ENCODE data around the gene SMARCB1.

Gene SMARCB1

DNA sequence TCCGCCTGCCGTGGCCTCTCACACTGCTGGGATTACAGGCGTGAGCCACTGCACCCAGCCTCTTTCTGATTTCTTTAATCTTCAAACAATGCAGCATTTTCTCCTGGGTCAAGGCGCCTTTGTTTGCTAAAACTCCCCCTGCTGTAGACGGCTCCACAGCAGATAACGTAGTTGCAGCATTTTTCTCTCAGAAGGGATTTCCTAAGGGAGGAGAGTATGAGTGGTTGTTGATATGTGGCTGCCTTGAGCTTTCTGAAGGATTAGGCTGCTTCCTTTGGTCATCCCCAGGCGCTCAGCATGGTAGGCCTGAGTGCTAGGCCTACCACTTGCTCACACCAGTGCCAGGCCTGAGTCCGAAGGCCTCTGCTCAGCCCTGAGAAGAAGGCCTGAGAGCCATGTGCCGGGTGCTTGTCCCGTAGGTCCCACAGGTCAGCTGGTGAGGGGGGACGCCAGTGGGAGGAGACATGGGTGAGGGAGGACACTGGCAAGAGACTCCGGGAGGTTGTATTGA, 18.1 kb downstream of the SMARCB1 start:
- DNase-seq: no peak

DNA sequence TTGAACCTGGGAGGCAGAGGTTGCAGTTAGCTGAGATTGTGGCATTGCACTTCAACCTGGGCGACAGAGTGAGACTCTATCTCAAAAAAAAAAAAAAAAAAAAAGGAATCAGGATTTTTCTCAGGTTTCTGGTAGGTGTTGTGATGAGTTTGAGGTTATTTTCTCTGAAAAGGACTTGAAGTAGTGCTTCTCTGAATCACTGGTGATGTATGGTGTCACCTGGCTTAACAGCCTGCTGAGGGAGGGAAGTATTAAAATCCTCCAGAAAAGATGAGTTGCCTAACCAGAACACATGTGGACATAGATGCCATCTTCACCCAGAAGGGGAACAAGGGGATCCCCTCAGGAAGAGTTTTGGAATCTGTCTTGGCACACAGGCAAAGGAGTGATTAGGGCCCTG, 20.1 kb downstream of the SMARCB1 start:
- DNase-seq: no peak

DNA sequence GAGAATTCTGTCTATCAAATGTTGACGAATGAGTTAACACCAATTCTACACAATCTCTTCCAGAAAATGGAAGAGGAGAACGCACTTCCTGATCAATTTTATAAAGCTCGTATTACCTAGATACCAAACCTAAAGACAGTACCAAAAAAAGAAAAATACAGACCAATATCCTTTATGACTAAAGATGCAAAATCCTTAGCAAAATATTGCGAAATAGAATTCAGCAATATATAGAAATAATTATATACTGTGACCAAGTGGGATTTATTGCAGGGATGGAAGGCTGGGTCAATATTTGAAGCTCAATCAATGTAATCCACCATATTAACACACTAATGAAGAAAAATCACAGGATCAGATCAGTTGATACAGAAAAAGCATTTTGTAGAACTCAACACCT, 25.6 kb downstream of the SMARCB1 start:
- no peak for DNase-seq

DNA sequence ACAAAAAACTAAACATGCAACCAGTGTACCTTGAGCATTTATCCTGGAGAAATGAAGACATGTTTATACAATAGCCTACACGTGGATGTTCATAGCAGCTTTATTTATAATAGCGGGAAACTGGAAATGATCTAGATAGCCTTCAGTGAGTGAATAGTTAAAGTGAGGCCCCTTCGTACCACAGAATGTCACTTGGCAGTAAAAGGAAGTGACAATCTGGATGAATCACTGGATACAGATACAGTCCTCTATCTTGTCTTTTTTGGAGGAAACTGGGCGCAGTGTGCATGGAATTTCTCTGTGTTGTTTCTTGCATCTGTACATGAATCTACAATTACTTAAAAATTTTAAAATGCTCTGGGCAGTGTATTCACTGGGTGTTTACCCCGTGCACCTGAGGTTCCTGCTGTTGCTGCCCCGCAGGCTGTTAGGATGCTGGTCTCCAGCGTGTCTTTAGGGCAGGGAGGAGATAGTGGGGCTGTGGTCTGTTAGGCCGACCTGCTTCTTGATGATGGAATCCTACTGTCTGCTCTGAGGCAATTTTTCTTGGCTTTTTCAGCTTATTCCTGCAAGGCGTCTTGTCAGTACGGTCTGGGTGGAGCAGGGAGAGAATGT, 28.9 kb downstream of the SMARCB1 start:
- DNase-seq: no peak

DNA sequence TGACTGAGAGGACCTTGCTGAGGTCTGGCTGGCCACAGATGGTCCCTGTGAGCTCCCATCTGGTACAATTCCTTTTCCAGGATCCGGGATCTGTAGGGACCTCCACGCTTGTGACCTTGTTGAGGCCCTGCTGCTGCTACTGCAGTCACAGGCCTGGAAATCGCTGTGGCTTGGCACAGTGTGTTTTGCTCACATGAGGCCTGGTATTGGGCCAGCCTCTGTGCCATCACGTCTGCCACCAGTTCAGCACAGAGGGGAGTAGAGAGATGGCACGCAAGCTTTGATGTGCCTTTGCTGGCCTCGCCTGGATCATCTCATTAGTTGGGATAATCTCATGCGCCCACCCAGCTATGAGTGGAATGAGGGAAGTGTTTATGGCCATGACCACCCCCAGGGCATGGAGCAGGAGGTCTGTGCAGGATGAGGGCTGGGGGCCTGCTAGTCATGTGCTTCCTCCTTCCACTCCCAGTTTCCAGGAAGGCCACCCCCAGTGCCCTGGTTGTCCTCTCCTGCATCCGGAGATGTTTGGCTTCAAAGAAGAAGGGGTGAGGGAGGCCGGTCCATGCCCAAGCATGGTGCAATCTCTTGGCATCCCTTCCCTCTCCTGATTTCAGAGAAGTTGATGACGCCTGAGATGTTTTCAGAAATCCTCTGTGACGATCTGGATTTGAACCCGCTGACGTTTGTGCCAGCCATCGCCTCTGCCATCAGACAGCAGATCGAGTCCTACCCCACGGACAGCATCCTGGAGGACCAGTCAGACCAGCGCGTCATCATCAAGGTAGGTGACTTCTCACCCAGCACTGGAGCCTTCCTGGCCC, 29.6 kb downstream of the SMARCB1 start:
- DNase-seq: no peak

DNA sequence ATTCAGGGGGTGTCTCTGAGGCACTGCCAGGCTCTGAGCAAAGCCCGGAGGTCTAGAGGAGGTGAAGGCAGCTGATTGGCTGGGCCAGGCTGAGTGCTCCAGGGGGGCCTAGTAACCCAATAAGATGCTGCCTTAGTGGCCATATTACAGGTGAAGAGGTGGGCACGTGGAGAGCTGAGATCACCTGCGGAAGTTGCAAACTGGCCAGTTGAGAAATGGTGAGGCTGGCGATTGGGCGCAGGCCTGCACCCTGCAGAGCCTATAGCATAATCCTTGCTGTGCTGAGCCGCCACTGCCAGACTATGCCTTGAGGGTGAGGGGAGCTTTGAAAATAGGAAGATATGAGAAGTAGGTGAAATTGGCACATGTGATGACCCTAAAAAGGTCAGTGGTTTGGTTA, 30.4 kb downstream of the SMARCB1 start:
- DNase-seq: no peak

DNA sequence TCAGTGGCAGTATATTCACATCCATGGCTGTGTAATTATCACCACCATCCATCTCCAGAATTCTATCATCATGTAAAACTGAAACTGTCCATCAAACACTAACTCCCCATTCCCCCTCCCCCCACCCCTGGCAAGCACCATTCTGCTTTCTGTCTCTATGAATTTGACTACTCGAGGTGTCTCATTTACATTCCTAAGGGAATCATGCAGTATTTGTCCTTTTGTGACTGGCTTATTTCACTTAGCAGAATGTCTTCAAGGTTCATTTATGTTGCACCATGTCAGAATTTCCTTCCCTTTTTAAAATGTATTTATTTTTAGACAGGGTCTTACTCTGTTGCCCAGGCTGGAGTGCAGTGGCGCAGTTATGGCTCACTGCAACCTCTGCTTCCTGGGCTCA, 31.8 kb downstream of the SMARCB1 start:
- no peak for DNase-seq

DNA sequence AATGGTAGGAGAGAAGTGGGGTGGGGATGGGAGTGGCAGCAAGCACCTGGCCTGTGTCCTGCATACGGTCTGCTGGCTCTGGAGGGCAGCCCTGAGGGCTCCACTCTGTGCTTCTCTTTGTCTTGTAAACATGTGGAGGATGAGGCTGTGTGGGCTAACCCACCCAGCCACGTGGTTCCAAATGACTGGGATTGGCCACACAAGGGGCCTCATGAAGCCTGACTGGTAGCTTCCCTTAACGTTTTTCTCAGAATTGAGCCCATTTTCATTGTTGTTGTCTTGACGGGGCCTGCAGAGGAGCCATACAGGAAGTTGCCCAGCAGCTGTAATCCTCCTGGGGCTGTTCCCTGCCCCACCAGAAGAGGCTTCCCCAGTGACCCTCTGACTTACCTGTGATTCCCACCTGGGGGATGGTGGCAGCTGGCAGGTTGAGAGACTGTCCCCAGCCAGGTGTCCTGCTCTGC, 34.0 kb downstream of the SMARCB1 start:
- no peak for DNase-seq

DNA sequence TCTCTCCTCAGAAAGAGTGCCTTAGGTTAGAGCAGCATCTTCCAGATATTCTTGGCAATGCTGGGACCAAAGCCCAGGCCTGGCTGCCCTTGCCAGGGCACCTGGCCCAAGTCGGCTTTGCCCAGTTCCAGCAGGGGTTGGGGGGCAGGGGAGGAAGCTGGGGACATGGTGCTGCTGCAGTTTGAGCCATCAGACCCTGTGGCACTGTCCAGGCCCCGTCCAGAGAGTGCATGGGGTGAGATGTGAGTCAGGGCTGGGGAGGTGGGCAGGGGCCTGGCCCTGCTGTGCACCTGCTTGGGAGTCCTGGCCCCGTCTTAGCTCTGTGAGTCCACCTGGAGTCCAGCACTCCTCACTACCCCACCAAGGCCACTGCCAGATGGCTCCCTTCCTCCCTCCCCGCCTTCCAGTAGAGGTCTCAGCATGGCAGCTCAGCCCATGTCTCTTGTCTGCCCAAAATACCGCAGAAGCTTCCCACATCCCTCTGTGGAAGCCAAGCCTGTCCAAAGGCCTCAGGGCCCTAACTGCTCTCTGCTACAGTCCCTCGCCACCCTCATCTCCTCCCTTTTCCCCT, 35.4 kb downstream of the SMARCB1 start:
- DNase-seq: no peak

DNA sequence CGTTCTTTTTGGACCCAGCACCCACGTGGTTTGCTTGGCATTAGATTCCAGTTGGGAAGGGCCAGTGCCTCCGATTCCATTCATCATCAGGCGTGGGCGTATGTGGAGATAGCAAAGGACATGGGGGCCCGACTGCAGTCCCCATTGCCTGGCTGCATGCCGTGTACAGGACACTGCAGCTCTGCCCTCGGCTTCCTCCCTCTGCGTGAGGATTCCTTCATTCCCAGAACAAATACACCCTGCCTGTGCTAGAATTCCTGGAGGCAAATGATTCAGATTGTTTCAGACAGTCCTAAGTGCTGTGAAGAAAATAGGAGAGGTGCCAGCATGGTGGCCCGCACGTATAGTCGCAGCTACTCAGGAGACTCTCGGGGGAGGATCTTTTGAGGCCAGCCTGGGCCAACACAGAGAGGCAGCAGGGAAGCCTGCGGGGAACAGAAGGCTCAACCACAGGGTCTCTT, 36.6 kb downstream of the SMARCB1 start:
- no peak for DNase-seq

DNA sequence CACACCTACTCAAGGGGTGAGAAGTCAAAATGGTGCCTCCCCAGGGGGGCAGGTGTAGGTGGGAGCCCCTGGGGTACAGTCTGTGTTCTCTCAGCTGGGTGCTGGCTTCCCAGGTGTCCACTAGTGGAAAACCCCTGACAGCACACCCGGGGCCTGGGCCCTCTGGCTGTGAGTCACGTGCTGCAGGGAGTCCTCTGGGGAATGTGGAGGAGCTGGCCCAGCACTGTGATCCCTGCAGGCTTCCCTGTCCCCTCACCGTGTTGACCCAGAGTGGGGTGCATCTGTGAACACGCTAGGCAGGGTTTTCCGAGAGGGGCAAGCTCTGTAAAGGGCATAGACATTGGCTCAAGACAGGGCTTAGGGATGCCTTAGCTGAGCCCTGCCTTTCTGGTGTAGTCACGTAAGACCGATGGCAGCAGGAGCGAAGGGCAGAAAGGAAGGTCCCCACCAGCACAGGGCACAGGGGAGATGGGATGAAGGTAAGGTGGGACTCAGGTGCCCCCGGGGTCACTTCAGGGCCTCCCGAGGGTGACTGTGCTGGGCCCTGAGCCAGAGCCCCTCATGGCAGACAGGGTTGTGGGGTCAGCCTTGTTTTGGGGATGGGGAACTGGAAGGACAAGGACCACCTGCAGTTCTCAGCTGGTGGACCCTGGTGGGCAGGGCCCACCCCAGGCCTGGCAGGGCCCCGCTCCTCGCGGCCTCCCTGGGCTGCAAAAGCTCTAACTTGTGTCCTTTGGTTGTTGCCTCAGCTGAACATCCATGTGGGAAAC, 37.9 kb downstream of the SMARCB1 start:
- no peak for DNase-seq

DNA sequence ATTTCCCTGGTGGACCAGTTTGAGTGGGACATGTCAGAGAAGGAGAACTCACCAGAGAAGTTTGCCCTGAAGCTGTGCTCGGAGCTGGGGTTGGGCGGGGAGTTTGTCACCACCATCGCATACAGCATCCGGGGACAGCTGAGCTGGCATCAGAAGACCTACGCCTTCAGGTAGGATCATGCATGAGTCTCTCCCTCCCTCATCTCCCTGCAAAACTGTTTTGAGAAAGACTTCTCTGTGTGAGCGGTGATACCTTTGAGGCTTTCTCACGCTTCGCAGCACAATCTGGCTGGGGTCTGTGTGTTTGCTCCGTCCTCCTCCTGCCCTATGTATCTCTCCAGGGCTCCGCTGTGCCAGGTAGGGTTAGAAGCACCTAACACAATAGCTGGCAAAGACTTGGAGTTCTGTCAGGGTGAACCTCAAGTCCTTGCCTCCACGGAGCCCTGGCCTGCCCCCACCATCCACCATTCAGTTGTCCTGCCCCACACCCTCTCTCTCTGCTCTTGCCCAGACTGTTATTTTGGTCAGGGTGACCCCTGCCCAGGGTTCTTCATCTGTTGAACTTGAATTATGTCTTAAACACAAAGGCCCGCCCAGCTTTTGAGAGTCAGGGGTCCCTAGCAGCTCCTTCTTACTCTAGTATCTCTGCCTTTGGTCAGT, 38.6 kb downstream of the SMARCB1 start:
- DNase-seq: no peak

DNA sequence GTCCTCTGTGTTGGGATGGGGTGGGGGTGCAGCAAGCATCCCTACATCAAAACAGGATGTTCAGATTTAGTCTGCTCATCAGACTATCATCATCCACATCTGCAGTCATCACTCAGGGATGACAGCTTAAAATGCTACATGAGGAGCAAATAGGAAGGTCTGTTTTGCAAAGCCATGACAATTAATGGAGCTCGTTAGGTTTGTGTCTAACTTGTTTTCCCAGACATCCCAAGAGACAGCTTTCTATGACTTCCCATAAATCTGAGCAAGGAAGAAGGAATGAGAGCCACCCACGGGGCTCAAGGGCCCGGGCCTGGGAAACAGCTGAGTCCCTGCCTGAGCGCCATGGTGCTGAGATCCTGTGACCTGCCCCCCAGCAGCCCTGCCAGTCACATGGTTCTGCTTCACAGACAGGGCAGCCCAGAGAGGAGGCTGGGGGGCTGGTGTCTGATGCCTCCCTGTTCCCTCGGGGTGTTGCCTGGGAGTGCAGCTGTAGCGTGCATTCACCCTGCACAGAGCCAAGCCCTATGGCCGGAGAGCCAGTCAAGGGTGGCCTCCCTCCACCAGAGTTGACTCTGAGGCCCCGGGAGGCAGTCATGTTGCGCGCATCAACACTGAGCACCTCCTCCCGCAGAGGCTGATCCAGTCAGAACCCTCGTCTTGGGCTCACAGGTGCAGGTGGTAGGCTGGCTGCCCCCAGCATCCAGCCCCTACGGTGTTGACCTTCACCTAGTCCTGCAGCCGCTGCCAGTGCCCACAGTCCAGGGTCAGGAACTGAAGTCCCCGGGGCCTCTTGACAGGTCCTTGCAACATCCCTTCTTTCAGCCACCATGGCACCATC, 40.0 kb downstream of the SMARCB1 start:
- DNase-seq: no peak

DNA sequence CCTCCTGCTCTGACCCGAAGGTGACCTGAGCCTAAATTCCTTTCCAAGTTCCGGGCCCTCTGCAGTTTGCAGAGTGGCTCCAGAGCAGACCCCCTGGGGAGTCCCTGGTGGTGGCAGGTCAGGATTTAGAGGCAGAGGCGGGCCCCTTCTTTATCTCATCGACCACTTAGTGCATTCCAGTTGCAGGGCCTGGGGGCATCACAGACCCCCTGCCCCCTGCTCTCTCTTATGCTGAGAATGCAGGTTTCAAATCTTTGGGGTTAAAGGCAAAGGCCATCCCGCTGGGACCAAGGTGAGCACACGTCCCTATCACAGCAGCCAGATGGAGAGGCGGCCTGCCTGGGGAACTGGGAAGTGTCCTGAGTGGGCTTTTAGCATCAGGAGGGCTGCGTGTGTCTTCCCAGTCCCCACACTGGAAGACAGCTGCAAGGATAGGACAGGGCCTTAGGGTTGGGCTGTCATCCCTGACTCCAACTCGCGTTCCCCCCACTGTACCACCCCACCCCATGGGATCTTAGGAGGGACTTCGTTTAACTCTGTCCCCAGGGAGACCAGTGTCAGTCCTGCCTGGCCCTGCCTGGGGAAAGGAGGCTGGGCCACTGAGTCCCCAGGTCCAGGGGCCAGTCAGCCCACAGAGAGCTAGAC, 40.7 kb downstream of the SMARCB1 start:
- no peak for DNase-seq

DNA sequence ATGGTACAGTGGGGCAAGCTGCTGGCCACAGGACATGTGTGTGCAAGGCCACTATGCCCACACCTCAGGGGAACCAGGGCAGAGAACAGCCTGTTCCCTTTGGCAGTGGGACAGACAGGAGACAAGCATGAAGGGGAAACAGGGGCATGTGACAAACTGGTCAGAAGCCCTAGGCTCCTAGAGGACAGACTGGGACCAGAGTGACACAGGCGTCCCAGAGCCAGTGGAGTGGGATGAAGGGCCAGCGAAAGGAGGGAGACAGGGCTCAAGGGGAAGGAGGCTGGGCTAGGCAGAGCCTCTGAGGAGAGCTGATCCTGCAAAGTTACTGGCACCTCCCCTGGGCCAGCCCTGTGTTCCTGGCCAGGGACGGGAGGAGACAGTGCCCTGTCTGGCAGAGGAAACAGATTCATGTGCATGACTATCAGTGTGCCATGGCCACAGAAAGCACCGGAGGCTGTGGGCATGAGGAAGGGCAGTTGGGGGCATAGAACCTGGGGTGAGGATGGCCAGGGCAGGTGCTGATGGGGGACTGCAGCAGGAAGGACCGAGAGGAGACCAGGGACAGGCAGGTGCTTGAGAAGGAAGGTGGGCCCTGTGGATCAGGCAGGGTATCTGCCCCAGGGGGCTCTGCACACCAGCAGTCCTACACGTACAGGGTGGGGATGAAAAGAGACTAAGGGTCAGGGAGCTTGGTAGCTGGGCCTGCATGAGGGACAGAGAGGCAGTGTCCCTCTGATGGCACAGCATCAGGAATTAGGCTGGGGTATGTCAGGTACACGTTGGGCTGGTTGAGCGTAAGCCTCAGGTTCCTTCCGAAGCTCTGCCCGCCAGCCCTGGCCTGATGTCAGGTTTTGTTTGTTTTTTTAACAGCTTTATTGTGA, 42.3 kb downstream of the SMARCB1 start:
- DNase-seq: no peak

DNA sequence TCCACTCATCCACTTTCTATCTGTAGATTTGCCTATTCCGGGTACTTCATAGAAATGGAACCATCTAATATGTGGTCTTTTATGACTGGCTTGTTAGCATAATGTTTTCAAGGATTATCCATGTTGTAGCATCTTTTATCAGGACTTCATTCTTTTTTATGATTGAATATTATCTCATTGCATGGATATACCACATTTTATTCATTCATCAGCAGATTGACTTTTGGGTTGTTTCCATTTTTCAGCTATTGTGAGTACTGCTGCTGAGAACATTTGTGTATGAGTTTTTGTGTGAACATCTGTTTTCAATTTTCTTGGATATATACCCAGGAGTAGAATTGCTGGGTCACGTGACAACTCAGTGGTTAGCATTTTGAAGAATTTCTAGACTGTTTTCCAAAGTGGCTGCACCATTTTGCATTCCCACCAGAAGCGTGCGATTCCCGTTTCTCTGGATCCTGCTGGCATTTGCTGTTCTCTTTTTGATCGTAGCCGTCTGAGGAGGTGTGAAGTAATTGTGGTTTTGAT, 43.1 kb downstream of the SMARCB1 start:
- no peak for DNase-seq

DNA sequence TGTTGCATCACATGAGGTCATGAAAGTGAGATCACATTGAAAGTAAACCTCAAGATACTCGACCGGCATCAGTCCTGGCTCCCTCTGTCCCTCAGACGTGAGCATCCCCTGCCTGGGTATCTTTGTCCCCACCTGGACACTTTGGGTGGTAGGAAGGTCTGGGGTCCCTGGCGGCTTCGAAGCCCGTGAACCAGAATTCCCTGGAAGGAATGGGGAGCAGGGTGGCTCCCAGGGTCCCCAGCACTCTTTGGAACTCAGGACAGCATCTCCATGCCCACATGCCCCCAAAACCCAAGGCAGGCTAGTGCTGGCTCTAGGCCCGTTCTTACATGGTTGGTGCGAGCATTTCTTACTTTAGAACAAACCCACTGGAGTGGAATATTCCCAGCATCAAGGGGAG, 44.5 kb downstream of the SMARCB1 start:
- DNase-seq: no peak

DNA sequence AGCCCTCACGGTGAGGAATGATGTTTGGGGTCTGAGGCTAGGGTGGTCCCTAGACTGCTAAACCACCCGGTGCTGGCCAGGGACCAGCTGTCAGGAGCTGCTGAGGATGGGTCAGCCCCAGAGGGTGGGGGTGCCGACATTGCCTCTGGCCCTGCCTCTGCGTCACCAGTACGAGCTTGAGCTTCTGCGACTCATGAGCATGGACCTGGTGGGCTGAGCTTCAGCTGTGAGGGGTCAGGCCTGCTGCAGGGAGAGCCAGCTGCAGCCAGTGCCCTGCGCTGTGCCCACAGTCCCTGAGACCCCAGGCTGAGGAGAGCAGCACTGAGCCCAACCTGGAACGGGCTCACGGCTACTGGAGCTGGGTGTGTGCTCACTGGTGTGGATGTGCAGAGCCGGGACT, 45.0 kb downstream of the SMARCB1 start:
- DNase-seq: no peak

DNA sequence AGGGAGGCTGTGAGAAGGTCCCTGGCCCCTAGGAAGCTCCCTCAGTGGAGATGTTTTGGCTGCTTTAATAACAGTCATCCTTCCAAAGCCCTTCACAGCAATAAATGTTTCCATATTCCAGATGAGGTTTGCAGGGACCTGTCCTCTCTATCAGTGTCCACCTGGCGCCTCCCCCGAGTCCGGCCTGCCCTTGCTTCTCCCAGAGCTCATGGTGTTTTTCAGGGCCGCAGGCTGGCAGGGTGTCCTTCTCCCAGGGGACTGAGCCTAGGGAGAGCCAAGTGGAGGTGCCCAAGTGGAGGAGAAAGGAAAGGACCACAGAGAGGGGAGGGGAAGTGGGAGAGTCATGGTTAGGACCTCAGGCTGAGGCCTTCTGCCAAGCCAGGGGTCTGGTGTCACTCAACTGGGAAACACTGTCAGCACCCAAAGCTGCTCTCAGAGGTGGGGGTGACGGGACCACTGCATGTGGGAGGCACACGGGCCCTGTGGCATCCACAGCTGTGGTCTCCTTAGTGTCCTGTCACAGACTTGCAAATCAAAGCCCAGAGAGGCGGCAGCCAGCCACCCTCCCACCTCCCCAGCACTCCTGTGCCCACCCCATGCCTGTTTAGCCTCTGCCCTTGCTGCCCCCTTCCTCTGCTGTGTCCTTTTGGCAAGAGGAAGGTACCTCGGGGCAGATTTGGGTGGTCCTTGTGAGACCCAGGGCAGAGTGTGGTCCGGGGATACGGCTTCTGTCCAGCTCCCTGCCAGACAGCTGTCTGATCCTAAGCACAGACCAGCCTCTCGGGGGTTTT, 45.7 kb downstream of the SMARCB1 start:
- DNase-seq: no peak
